ENCODE results near the gene UGGT1.

DNA sequence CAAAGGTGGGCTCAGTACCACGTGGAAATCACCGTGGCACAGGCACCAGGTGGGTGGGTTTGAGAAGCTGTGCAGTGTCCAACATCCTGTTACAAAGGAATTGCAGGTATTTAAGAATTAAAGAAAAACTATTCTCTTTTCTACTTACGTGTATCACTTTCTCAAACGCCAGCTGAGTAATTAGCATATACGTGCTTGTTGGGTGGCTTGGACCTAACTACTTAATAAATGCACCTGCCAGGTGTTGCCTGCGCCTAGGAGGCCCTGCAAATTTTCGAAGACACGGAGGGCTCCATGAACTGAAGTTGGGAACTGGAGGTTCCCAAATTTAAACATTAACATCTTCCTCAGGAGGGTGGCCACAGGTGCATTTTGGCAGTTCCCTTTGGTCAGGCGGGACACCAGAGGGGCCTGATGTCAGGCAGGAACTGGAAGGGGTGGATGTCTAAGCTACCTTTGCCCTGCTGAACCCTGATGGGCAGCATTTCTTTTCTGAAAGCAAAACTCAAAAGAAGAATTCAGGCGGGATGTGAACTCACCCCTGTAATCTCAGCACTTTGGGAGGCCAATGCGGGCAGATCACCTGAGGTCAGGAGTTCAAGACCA is 142.9 kb downstream of the UGGT1 start:
- TF ChIP-seq, protein P1, sequence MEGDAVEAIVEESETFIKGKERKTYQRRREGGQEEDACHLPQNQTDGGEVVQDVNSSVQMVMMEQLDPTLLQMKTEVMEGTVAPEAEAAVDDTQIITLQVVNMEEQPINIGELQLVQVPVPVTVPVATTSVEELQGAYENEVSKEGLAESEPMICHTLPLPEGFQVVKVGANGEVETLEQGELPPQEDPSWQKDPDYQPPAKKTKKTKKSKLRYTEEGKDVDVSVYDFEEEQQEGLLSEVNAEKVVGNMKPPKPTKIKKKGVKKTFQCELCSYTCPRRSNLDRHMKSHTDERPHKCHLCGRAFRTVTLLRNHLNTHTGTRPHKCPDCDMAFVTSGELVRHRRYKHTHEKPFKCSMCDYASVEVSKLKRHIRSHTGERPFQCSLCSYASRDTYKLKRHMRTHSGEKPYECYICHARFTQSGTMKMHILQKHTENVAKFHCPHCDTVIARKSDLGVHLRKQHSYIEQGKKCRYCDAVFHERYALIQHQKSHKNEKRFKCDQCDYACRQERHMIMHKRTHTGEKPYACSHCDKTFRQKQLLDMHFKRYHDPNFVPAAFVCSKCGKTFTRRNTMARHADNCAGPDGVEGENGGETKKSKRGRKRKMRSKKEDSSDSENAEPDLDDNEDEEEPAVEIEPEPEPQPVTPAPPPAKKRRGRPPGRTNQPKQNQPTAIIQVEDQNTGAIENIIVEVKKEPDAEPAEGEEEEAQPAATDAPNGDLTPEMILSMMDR (IDR thresholded peaks at IDR 0.05) = peak in 1 of 6 experiments; percentile 32
- no peak for TF ChIP-seq POLR2AphosphoS5 (IDR thresholded peaks at IDR 0.05)
- TF ChIP-seq POLR2A (IDR thresholded peaks at IDR 0.05) = no peak
